ENCODE measurements around the gene NDUFB6. TPM values are rescaled to one million over a fixed set of nuclear protein-coding genes. Genes with fewer than 3 reads are reported as not detected.
A peak's percentile ranks its signal among the peaks of the same experiment; 100 is the strongest.

The NDUFB6 gene
- total and polyA plus RNA-seq, 9 of the 15 experiments (the other 6 are each of a cell fraction or from before 2014, with no cell fraction given), result 26.5 to 88.1 (median 64.0) TPM

- peaks cover 0 to 5% of the 10 kb centered on the region in 2 experiments; a peak in 2 of 5 replicates for H3K4me1 ChIP-seq (replicated peaks in 1 of 2; ENCODE audit: control insufficient read depth in 2 of 2, insufficient read depth in 2 of 2, low read length in 2 of 2)
- no peaks in the 10 kb centered on the region for H3K27me3 ChIP-seq (ENCODE audit: control insufficient read depth in 2 of 2, insufficient read depth in 2 of 2, low read length in 2 of 2)
- FAIRE-seq (no peak), DNase-seq (ENCODE audit: extremely low read depth in 1 of 4, low spot score in 3 of 4) (no peak), ATAC-seq (no peak)
- H3K36me3 ChIP-seq (ENCODE audit: control insufficient read depth, insufficient read depth, low read length), result no peaks in the 10 kb centered on the region
- peak overlapping the region; percentile 80 for H3K4me2 ChIP-seq (ENCODE audit: insufficient read depth, low read length)
- in situ Hi-C loops (cut with MboI) (no loop called here), intact Hi-C loops (cut with micrococcal nuclease) (loop anchor here (1.0 to 2.0 kb wide), 2 partner anchors 47 to 146 kb away; partner anchors contain the start of gene NDUFB6)
- ChIA-PET POLR2A (interaction anchor here (0.7 to 1.1 kb wide), 6 partner anchors 9 to 499 kb away, joined by 3 to 4 read pairs (median 4); partner anchors contain the start of gene DNAJA1), CTCF (ENCODE audit: low intra/inter-chr PET ratio) (interaction anchor here (2.3 kb wide), 1 partner anchor 146 kb away, joined by 17 read pairs; no protein-coding TSS in a partner anchor)
- peak overlapping the region; percentile 78 for H2AFZ ChIP-seq (ENCODE audit: low read depth, low read length)
- H4K20me1 ChIP-seq (replicated peaks; ENCODE audit: control insufficient read depth, insufficient read depth, low read length), result no peaks in the 10 kb centered on the region
- H3K9ac ChIP-seq (ENCODE audit: insufficient read depth in 1 of 2, low read depth in 2 of 2, low read length in 2 of 2), result peak overlapping the region; percentile 38 to 88; a peak in 3 of 4 replicates
- WGBS (ENCODE audit: insufficient coverage, low coverage, missing lambda C conversion rate), result 6% methylated on average over 4 of the region's 4 CpGs
- H3K79me2 ChIP-seq (ENCODE audit: control insufficient read depth, insufficient read depth, low read length), result no peaks in the 10 kb centered on the region
- TF ChIP-seq NCOA6 (IDR thresholded peaks at IDR 0.05) (no peak), ZBED1 (IDR thresholded peaks at IDR 0.05) (no peak), NCOA1 (IDR thresholded peaks at IDR 0.05; ENCODE audit: low read depth) (no peak), HMBOX1 (IDR thresholded peaks at IDR 0.05) (no peak), FOXP4 (CRISPR knock-in tag; IDR thresholded peaks at IDR 0.05; ENCODE audit: borderline replicate concordance) (no peak), USF1 (CRISPR knock-in tag; IDR thresholded peaks at IDR 0.05) (no peak), NCOA2 (IDR thresholded peaks at IDR 0.05; ENCODE audit: partially characterized antibody in 2 of 2) (no peak)
- peak overlapping the region; percentile 54 for H3K4me3 ChIP-seq
- H3K9me3 ChIP-seq (replicated peaks; ENCODE audit: control insufficient read depth, insufficient read depth, low read depth, low read length), result no peaks in the 10 kb centered on the region
- peak overlapping the region; percentile 33; the same call in 1 of the 3 replicates for H3K27ac ChIP-seq (ENCODE audit: extremely low read depth, low read depth, low read length)
- BruUV-seq (replicated peaks), result no TSS peak
- no peaks in the 10 kb centered on the region for H3K9me1 ChIP-seq (ENCODE audit: control insufficient read depth, insufficient read depth, low read length)
Observed at GRCh38 chr9:32525709-32526030, 47.3 kb downstream of the NDUFB6 start.
